Measurements from ENCODE around the gene DOCK1.

DOCK1 gene

GRCh38 chr10:127486355-127486754 lies 581.1 kb downstream of the DOCK1 start:
- no peak for DNase-seq

- no peak for DNase-seq
Measured at GRCh38 chr10:127492607-127493250, 587.5 kb downstream of the DOCK1 start.

DNA sequence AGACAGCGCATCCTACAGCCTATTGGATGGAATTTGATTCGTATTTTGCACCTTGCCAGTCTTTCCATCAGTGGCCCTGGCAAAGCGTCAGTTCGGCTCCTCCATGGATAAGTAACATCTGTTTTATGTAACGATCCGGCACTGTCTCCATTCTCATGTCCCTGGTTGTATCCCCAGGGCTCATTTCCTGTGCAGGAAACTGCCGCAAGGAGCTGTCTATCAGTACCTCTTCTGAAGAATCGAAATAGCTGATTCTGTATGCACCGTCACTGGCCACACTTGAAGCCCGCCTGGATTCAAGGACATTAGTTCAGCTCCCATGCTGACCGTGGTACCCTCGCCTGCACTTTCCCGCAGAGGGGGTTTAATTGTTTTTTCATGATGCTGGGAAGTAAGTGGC lies 590.8 kb downstream of the DOCK1 start:
- DNase-seq, result peak; percentile 4

- no peak for DNase-seq
Measured at GRCh38 chr10:127497685-127498084, 592.5 kb downstream of the DOCK1 start.

DNA sequence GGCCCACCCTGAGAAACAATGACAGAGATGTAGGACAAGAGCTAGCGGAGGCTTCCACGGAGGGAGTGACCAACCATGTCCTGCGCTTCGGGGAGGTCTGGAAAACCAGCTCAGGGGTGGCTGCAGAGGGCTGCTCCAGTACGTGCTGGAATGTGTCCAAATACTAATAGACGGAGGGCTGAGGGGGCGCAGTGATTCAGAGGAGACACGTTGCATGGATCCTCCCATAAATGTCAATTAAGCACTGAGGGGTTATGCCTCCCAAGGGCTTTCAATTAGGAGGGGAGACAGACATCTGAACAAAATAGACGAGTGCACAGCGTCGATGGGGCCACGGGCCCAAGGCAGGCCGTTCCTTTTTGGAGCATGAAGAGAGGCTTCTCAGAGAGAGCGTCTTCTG lies 592.9 kb downstream of the DOCK1 start:
- DNase-seq, result no peak

DNA sequence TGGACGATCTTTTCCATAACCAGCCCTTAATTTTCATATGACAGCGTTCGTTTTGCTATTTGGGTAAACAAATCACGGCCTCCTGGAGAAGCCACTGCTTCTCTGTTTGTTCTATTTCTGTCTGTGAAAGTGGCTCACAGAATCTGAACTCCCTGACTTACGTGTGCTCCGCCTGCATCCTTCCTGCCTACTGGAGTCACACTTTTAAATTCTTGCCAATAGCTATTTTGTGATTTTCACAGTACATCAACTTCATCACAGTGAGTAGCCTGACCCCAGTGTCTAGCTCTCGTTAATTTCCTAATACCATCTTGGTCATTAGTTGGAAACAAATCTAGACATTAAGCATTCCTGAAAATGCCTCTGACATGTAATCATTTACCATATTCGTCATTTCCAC lies 594.9 kb downstream of the DOCK1 start:
- no peak for DNase-seq

All from fibroblast of skin of abdomen (primary cell).